K562 (cell line): ENCODE measurements around the gene RER1. TPM values are rescaled to one million over a fixed set of nuclear protein-coding genes. Genes with fewer than 3 reads are reported as not detected.
"Not testable (repeated sequence)": the region's sequence is repeated elsewhere in the genome, so short reads cannot be mapped to it uniquely, and the experiment has no call there.

ENCODE experiments used
- ATAC-seq: fragments of 200-7000 bp; cut with Tn5 transposase; 3 replicates; pipeline ENCODE4 v1.9.1; 2020; ENCODE audit warnings: moderate library complexity
- BruUV-seq: library from RNA; stranded (reverse); fragments of 400-500 nt; replicated peaks from 2 replicates; lab custom pipeline; 2021; lab: Mats Ljungman, UMichigan
- CTCF ChIA-PET: fragments of 300-600 bp; formaldehyde crosslinking; extraction: SDS; loops from one replicate; lab custom pipeline; 2021; ENCODE audit warnings: low intra/inter-chr PET ratio; lab: Yijun Ruan, JAX
- POLR2A ChIA-PET: fragments of 300-600, 350-650 bp; sonication (Branson Sonifier 250); formaldehyde crosslinking; extraction: SDS; loops from one replicate; lab custom pipeline; 2021; ENCODE audit warnings: antibody characterized with exemption, inconsistent platforms; lab: Yijun Ruan, JAX
- DNase-seq, 4 experiments: peaks; one replicate each; pipeline versions ENCODE4 v3.0.0 to v3.0.0-alpha.2; 2011 to 2018; ENCODE audit warnings: low spot score in 3 of 4, mixed read lengths in 3 of 4; ENCODE audit errors: extremely low read depth in 1 of 4
- FAIRE-seq: peaks from 2 replicates; lab custom pipeline; 2011; peaks lifted over from hg19 to GRCh38; lab: Jason Lieb, UNC
- H2AFZ ChIP-seq: 2 replicates; pipeline ENCODE4 v1.6.0; 2011; ENCODE audit warnings: low read depth, low read length, control low read depth, inconsistent platforms
- H3K27ac ChIP-seq: fragments of 200-600 bp; 3 replicates; pipeline ENCODE4 v1.8.0; 2011; ENCODE audit warnings: low read depth, mild to moderate bottlenecking, control low read depth, inconsistent platforms, low read length, moderate library complexity, mixed read lengths; ENCODE audit errors: extremely low read depth
- H3K27me3 ChIP-seq, 2 experiments: fragments of 300-600 bp in 1 of 2; 2 replicates in 1 of 2; 3 replicates in 1 of 2; pipeline versions ENCODE4 v1.6.0 to v1.8.0; 2011; ENCODE audit warnings: inconsistent platforms in 2 of 2, low read length in 2 of 2, mild to moderate bottlenecking in 1 of 2, mixed read lengths in 1 of 2, moderate library complexity in 1 of 2; ENCODE audit not compliant: control insufficient read depth in 2 of 2, insufficient read depth in 2 of 2
- H3K36me3 ChIP-seq: fragments of 300-600 bp; 3 replicates; pipeline ENCODE4 v1.8.0; 2011; ENCODE audit warnings: mild to moderate bottlenecking, low read length, inconsistent platforms; ENCODE audit not compliant: control insufficient read depth, insufficient read depth
- H3K4me1 ChIP-seq, 2 experiments: fragments of 200-600 bp in 1 of 2; replicated peaks in 1 of 2; 2 replicates in 1 of 2; 3 replicates in 1 of 2; pipeline versions ENCODE4 v1.5.1 to v1.8.0; 2011; ENCODE audit warnings: inconsistent platforms in 2 of 2, low read length in 2 of 2, mild to moderate bottlenecking in 1 of 2, mixed read lengths in 1 of 2, moderate library complexity in 1 of 2; ENCODE audit not compliant: control insufficient read depth in 2 of 2, insufficient read depth in 2 of 2
- H3K4me2 ChIP-seq: 2 replicates; pipeline ENCODE4 v1.6.1; 2011; ENCODE audit warnings: low read length, control low read depth, inconsistent platforms, mixed read lengths; ENCODE audit not compliant: insufficient read depth
- H3K4me3 ChIP-seq: fragments of 200-600 bp; sonication (generic), shearing (Covaris generic); 2 replicates; pipeline ENCODE4 v1.5.1; 2016; ENCODE audit warnings: control low read depth, inconsistent platforms
- H3K79me2 ChIP-seq: fragments of 200-600 bp; 3 replicates; pipeline ENCODE4 v1.8.0; 2011; ENCODE audit warnings: low read length, inconsistent platforms; ENCODE audit not compliant: control insufficient read depth, insufficient read depth
- H3K9ac ChIP-seq, 2 experiments: 2 replicates each; pipeline versions ENCODE4 v1.6.0 to v1.6.1; 2011; ENCODE audit warnings: low read depth in 2 of 2, low read length in 2 of 2, control low read depth in 1 of 2, inconsistent platforms in 1 of 2, mild to moderate bottlenecking in 1 of 2, mixed read lengths in 1 of 2; ENCODE audit not compliant: insufficient read depth in 1 of 2
- H3K9me1 ChIP-seq: one replicate; pipeline ENCODE4 v1.6.0; 2011; ENCODE audit warnings: inconsistent platforms, mild to moderate bottlenecking, low read length, moderate library complexity; ENCODE audit not compliant: control insufficient read depth, insufficient read depth
- H3K9me3 ChIP-seq: replicated peaks from 2 replicates; pipeline ENCODE4 v1.5.1; 2011; ENCODE audit warnings: low read depth, low read length, inconsistent platforms; ENCODE audit not compliant: control insufficient read depth, insufficient read depth
- H4K20me1 ChIP-seq: replicated peaks from 2 replicates; pipeline ENCODE4 v1.6.1; 2011; ENCODE audit warnings: low read length, inconsistent platforms, mixed read lengths; ENCODE audit not compliant: control insufficient read depth, insufficient read depth
- BHLHE40 ChIP-seq: IDR thresholded peaks from 2 replicates; pipeline ENCODE4 v1.6.1; 2011; ENCODE audit warnings: low read length, improper control_type of control experiment
- WGBS: fragments of 100-300 bp; shearing (Covaris generic); methylation state at CpG from one replicate; pipeline ENCODE4 v1.1.6; 2016; ENCODE audit warnings: low coverage, mixed read lengths; ENCODE audit not compliant: insufficient coverage; ENCODE audit errors: missing lambda C conversion rate; 5-methylcytosine and 5-hydroxymethylcytosine counted together
- in situ Hi-C: fragments of 300-500 bp; cut with MboI; formaldehyde crosslinking; loops from 4 replicates; pipeline ENCODE4 v1.15.0; 2018; ENCODE audit warnings: inconsistent platforms, mixed read lengths
- intact Hi-C: fragments of 100-400 bp; cut with micrococcal nuclease; formaldehyde crosslinking; loops from 2 replicates; pipeline ENCODE4 v1.14.2; 2022
- polyA plus RNA-seq, 8 experiments: library from polyadenylated mRNA; depleted of rRNA in 4 of 8; stranded (reverse) in 5 of 8; unstranded in 3 of 8; fragments of >200 nt; fragmentation: Nextera tagmentation in 2 of 8; fragmentation: Illumina TruSeq in 1 of 8; extraction: Ambion mirVana in 2 of 8; extraction: Trizol in 1 of 8; gene quantifications; 2 replicates each; pipeline versions ENCODE4 v1.2.1 to v1.2.3, GENCODE V29; 2011 to 2014; ENCODE audit warnings: inconsistent platforms in 1 of 8, missing spikeins in 1 of 8
- total RNA-seq, 7 experiments: library from RNA; depleted of rRNA in 6 of 7; stranded (reverse); fragments of >200 nt in 6 of 7; fragmentation: Illumina TruSeq in 2 of 7; extraction: Trizol in 2 of 7; gene quantifications; 2 replicates each; pipeline versions ENCODE4 v1.2.1 to v1.2.3, GENCODE V29; 2011 to 2021; ENCODE audit warnings: low replicate concordance in 1 of 7
- TF ChIP-seq, protein P1 (sequence below): sonication (generic); formaldehyde crosslinking; IDR thresholded peaks from 2 replicates; pipeline ENCODE4 v1.8.1; 2023; ENCODE audit warnings: mild to moderate bottlenecking, missing genetic modification reagents

RER1 gene
- total and polyA plus RNA-seq, 9 of the 15 experiments (the other 6 are each of a cell fraction or from before 2014, with no cell fraction given), result 19.6 to 354 (median 183) TPM

GRCh38 chr1:2439369-2439768, 47.7 kb downstream of the RER1 start:
- no peak overlapping the region for H3K4me2 ChIP-seq
- H2AFZ ChIP-seq, result no peak overlapping the region
- CTCF ChIA-PET, result no interaction called here
- peaks cover 16 to 68% of the 10 kb centered on the region in 2 experiments for H3K27me3 ChIP-seq
- POLR2A ChIA-PET, result no interaction called here
- no TSS peak for BruUV-seq
- in situ Hi-C loops, result no loop called here
- H3K27ac ChIP-seq, result no peak overlapping the region
- TF ChIP-seq BHLHE40, result peak; percentile 14; the same call in 1 of the 2 replicates
- TF ChIP-seq, protein P1, sequence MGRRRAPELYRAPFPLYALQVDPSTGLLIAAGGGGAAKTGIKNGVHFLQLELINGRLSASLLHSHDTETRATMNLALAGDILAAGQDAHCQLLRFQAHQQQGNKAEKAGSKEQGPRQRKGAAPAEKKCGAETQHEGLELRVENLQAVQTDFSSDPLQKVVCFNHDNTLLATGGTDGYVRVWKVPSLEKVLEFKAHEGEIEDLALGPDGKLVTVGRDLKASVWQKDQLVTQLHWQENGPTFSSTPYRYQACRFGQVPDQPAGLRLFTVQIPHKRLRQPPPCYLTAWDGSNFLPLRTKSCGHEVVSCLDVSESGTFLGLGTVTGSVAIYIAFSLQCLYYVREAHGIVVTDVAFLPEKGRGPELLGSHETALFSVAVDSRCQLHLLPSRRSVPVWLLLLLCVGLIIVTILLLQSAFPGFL (CRISPR knock-in tag), result no peak
- H3K9me1 ChIP-seq, result no peaks in the 10 kb centered on the region
- peaks cover 0 to 32% of the 10 kb centered on the region in 2 experiments; a peak in 1 of 5 replicates for H3K4me1 ChIP-seq
- no peaks in the 10 kb centered on the region; the same call in 1 of the 2 replicates for H4K20me1 ChIP-seq
- no peak for DNase-seq
- ATAC-seq, result no peak
- WGBS, result under 1% methylated on average over 15 of the region's 15 CpGs
- H3K9me3 ChIP-seq, result no peaks in the 10 kb centered on the region
- no peaks in the 10 kb centered on the region for H3K36me3 ChIP-seq
- H3K4me3 ChIP-seq, result no peak overlapping the region
- intact Hi-C loops, result no loop called here
- no peak overlapping the region for H3K9ac ChIP-seq
- no peak for FAIRE-seq
- no peaks in the 10 kb centered on the region for H3K79me2 ChIP-seq

- H3K36me3 ChIP-seq, in situ Hi-C loops, H3K9me3 ChIP-seq, BruUV-seq, ATAC-seq, H3K9me1 ChIP-seq, intact Hi-C loops, H3K79me2 ChIP-seq, H3K27ac ChIP-seq, H4K20me1 ChIP-seq, H3K4me2 ChIP-seq, DNase-seq, H2AFZ ChIP-seq, CTCF ChIA-PET, H3K4me3 ChIP-seq, H3K9ac ChIP-seq, POLR2A ChIA-PET: not testable (repeated sequence)
- peaks cover 23 to 70% of the 10 kb centered on the region in 2 experiments for H3K27me3 ChIP-seq
- H3K4me1 ChIP-seq, result peaks cover 0 to 27% of the 10 kb centered on the region in 2 experiments; a peak in 1 of 5 replicates
- FAIRE-seq, result peak; percentile 80
- WGBS, result 23% methylated on average over 23 of the region's 23 CpGs
These were observed 48.7 kb downstream of the RER1 start for GRCh38 chr1:2440346-2440745.
